ENCODE data around the gene RGPD6.
A peak's percentile ranks its signal among the peaks of the same experiment; 100 is the strongest.
"Not testable (repeated sequence)": the region's sequence is repeated elsewhere in the genome, so short reads cannot be mapped to it uniquely, and the experiment has no call there.

Gene RGPD6

GRCh38 chr2:110576763-110577416 is at the start of gene RGPD6:
Gene RGPD6, minus strand, starts transcription at chr2:110577222. Its CDS starts 198 bp downstream, at chr2:110577024.
- H3K4me3 ChIP-seq; intact Hi-C loops (cut with DNase I; ENCODE audit: low total_unique reads); H3K27ac ChIP-seq; H3K4me1 ChIP-seq; H3K36me3 ChIP-seq; H3K9me3 ChIP-seq; DNase-seq; H3K27me3 ChIP-seq: not testable (repeated sequence)

GRCh38 chr2:110619326-110619939 is 42.4 kb upstream of the RGPD6 start:
- H3K27ac ChIP-seq; H3K4me3 ChIP-seq; DNase-seq; intact Hi-C loops (cut with DNase I; ENCODE audit: low total_unique reads); H3K9me3 ChIP-seq; H3K4me1 ChIP-seq; H3K27me3 ChIP-seq; H3K36me3 ChIP-seq: not testable (repeated sequence)

GRCh38 chr2:110613927-110614326 is 36.9 kb upstream of the RGPD6 start:
- DNase-seq; H3K27ac ChIP-seq; H3K27me3 ChIP-seq; H3K4me1 ChIP-seq; H3K36me3 ChIP-seq; H3K4me3 ChIP-seq; H3K9me3 ChIP-seq; intact Hi-C loops (cut with DNase I; ENCODE audit: low total_unique reads): not testable (repeated sequence)

- H3K4me1 ChIP-seq; H3K9me3 ChIP-seq; H3K27ac ChIP-seq; H3K27me3 ChIP-seq; intact Hi-C loops (cut with DNase I; ENCODE audit: low total_unique reads); H3K36me3 ChIP-seq; DNase-seq: not testable (repeated sequence)
- H3K4me3 ChIP-seq, result peak overlapping the region; percentile 39 to 40
Observed at GRCh38 chr2:110610613-110611250, 33.7 kb upstream of the RGPD6 start.

GRCh38 chr2:110609843-110610612 is 33.0 kb upstream of the RGPD6 start:
- DNase-seq; H3K36me3 ChIP-seq; H3K9me3 ChIP-seq; H3K27me3 ChIP-seq; intact Hi-C loops (cut with DNase I; ENCODE audit: low total_unique reads); H3K27ac ChIP-seq; H3K4me1 ChIP-seq: not testable (repeated sequence)
- peak overlapping the region; percentile 39 to 40 for H3K4me3 ChIP-seq

GRCh38 chr2:110608788-110609502 is 31.9 kb upstream of the RGPD6 start:
- H3K27me3 ChIP-seq; H3K27ac ChIP-seq; intact Hi-C loops (cut with DNase I; ENCODE audit: low total_unique reads); H3K4me1 ChIP-seq; H3K9me3 ChIP-seq; H3K36me3 ChIP-seq; DNase-seq; H3K4me3 ChIP-seq: not testable (repeated sequence)

- H3K4me3 ChIP-seq; DNase-seq; H3K9me3 ChIP-seq; H3K4me1 ChIP-seq; H3K27ac ChIP-seq; intact Hi-C loops (cut with DNase I; ENCODE audit: low total_unique reads); H3K27me3 ChIP-seq; H3K36me3 ChIP-seq: not testable (repeated sequence)
Observed at GRCh38 chr2:110605057-110605456, 28.0 kb upstream of the RGPD6 start.

GRCh38 chr2:110603917-110604591 is 27.0 kb upstream of the RGPD6 start:
- H3K27ac ChIP-seq; H3K9me3 ChIP-seq; H3K4me1 ChIP-seq; H3K36me3 ChIP-seq; intact Hi-C loops (cut with DNase I; ENCODE audit: low total_unique reads); H3K27me3 ChIP-seq; DNase-seq; H3K4me3 ChIP-seq: not testable (repeated sequence)

- H3K36me3 ChIP-seq; H3K27ac ChIP-seq; H3K4me1 ChIP-seq; H3K27me3 ChIP-seq; H3K9me3 ChIP-seq; intact Hi-C loops (cut with DNase I; ENCODE audit: low total_unique reads); DNase-seq; H3K4me3 ChIP-seq: not testable (repeated sequence)
Observed at GRCh38 chr2:110602139-110602538, 25.1 kb upstream of the RGPD6 start.

GRCh38 chr2:110591973-110592372 is 15.0 kb upstream of the RGPD6 start:
- H3K27ac ChIP-seq; DNase-seq; intact Hi-C loops (cut with DNase I; ENCODE audit: low total_unique reads); H3K4me3 ChIP-seq; H3K27me3 ChIP-seq; H3K4me1 ChIP-seq; H3K36me3 ChIP-seq; H3K9me3 ChIP-seq: not testable (repeated sequence)

- H3K9me3 ChIP-seq, result not testable (repeated sequence)
Observed at GRCh38 chr2:110589677-110590330, 12.8 kb upstream of the RGPD6 start.

GRCh38 chr2:110588520-110588919 is 11.5 kb upstream of the RGPD6 start:
- H3K36me3 ChIP-seq; H3K27me3 ChIP-seq; intact Hi-C loops (cut with DNase I; ENCODE audit: low total_unique reads); H3K9me3 ChIP-seq; DNase-seq; H3K4me3 ChIP-seq; H3K4me1 ChIP-seq; H3K27ac ChIP-seq: not testable (repeated sequence)

More at GRCh38 chr2:110589677-110590330, 12.8 kb upstream of the RGPD6 start:
- H3K27ac ChIP-seq; H3K27me3 ChIP-seq; H3K4me1 ChIP-seq; DNase-seq; H3K4me3 ChIP-seq; H3K36me3 ChIP-seq; intact Hi-C loops (cut with DNase I; ENCODE audit: low total_unique reads): not testable (repeated sequence)

Data from tibial artery (tissue), 4 donors.